Smooth muscle cell of the umbilical artery (primary cell): Measurements from ENCODE around the gene CDHR3. TPM values are rescaled to one million over a fixed set of nuclear protein-coding genes. Genes with fewer than 3 reads are reported as not detected.

Source experiments
- total RNA-seq: library from RNA; depleted of rRNA; stranded (reverse); fragments of >200 nt; gene quantifications from 2 replicates; pipeline ENCODE4 v1.2.3, GENCODE V29; 2014

CDHR3 gene
- 1.2 TPM in 2 replicates for total RNA-seq

GRCh38 chr7:105963038-105963667 is at the start of gene CDHR3:
CDHR3 (plus strand) TSS chr7:105963264; CDS start chr7:105963319, 55 bp downstream.

Other genes starting within 250 kb of the CDHR3 start
- gene ATXN7L1, start 86.7 kb upstream of the CDHR3 start, total RNA-seq: 3.9 and 7.2 TPM in 2 replicates
- gene SYPL1, start 149.0 kb downstream of the CDHR3 start, total RNA-seq: 41.3 and 63.5 TPM in 2 replicates